OCI-LY3 (cell line): Measurements from ENCODE around the gene ACKR3.

ENCODE experiments used
- H2AFZ ChIP-seq: fragments of 200-600, 300-600 bp; shearing (Covaris generic); 2 replicates; pipeline ENCODE4 v1.6.0; 2014; ENCODE audit warnings: antibody characterized with exemption, low read depth, low read length
- H3K27ac ChIP-seq: fragments of 200-600, 300-600 bp; sonication (generic); 2 replicates; pipeline ENCODE4 v1.5.1; 2014; ENCODE audit warnings: mild to moderate bottlenecking, low read length, moderate library complexity, mixed read lengths
- H3K27me3 ChIP-seq: fragments of 200-600, 300-600 bp; sonication (generic); 2 replicates; pipeline ENCODE4 v1.6.1; 2014; ENCODE audit warnings: low read depth, low read length, mixed read lengths
- H3K36me3 ChIP-seq: fragments of 200-600, 300-600 bp; sonication (generic); replicated peaks from 2 replicates; pipeline ENCODE3; 2014; ENCODE audit warnings: low read depth, low read length, mixed read lengths
- H3K4me1 ChIP-seq: fragments of 300-600, 200-600 bp; sonication (generic); 2 replicates; pipeline ENCODE4 v1.6.1; 2014; ENCODE audit warnings: low read length, mixed read lengths
- H3K4me2 ChIP-seq: fragments of 200-600, 300-600 bp; sonication (generic); 2 replicates; pipeline ENCODE4 v1.6.1; 2014; ENCODE audit warnings: low read length, mixed read lengths
- H3K4me3 ChIP-seq: fragments of 300-600, 200-600 bp; sonication (generic); 2 replicates; pipeline ENCODE4 v1.5.1; 2014; ENCODE audit warnings: antibody characterized with exemption, mild to moderate bottlenecking, low read length, moderate library complexity
- H3K79me2 ChIP-seq: fragments of 300-600, 200-600 bp; shearing (Covaris generic); 2 replicates; pipeline ENCODE4 v1.6.1; 2014; ENCODE audit warnings: mild to moderate bottlenecking, low read length, mixed read lengths
- H3K9ac ChIP-seq: fragments of 300-600, 200-600 bp; shearing (Covaris generic); 2 replicates; pipeline ENCODE4 v1.6.0; 2014; ENCODE audit warnings: mild to moderate bottlenecking, low read length, moderate library complexity
- H3K9me3 ChIP-seq: fragments of 200-600, 300-600 bp; shearing (Covaris generic); 2 replicates; pipeline ENCODE4 v1.6.1; 2014; ENCODE audit warnings: low read length, mixed read lengths; ENCODE audit not compliant: insufficient read depth
- H4K20me1 ChIP-seq: fragments of 200-600, 300-600 bp; sonication (generic); 2 replicates; pipeline ENCODE4 v1.6.1; 2016; ENCODE audit warnings: low read length, mixed read lengths; ENCODE audit not compliant: insufficient read depth
- EZH2phosphoT487 ChIP-seq: fragments of 200-600 bp; shearing (Covaris generic); IDR thresholded peaks from 2 replicates; pipeline ENCODE4 v1.6.1; 2018; ENCODE audit warnings: antibody characterized with exemption, mixed run types, low read depth
- TF ChIP-seq, protein P1 (sequence below): fragments of 200-600, 300-600 bp; sonication (generic); IDR thresholded peaks from 2 replicates; pipeline ENCODE4 v1.5.1; 2014; ENCODE audit warnings: antibody characterized with exemption, low read length, low read depth

The ACKR3 gene

DNA sequence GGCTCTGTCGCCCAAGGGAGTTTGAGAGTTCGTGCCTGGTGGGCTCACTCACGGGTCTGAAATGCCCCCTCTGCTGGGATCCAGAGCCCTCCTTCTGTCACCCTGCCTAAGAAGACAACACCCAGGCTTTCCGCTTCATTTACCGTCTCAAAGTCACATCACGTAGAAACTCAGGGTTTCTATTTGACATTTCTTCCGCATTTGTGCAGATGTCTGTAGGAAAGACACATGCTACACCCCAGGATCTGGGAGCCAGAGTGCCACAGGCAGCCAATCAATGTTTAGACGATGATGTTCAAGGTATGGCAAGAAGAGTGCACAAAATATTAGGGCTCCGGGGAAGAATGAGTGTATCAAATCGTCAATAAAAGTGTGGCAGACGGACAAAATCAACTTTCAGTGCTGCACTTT is 24.4 kb upstream of the ACKR3 start:
- Histone ChIP-seq H3K4me3 (peak overlapping the region; percentile 61), H3K79me2 (no peaks in the 10 kb centered on the region), H3K9me3 (no peaks in the 10 kb centered on the region), H3K27me3 (no peaks in the 10 kb centered on the region), H3K27ac (peak overlapping the region; percentile 97), H3K9ac (peak overlapping the region; percentile 64), H3K4me2 (peak overlapping the region; percentile 75), H3K4me1 (peaks cover 55% of the 10 kb centered on the region), H4K20me1 (no peaks in the 10 kb centered on the region), H3K36me3 (peaks cover 3% of the 10 kb centered on the region), H2AFZ (0 out of 2 replicates have a peak overlapping the region, but pooled peaks have one; percentile 17)
- TF ChIP-seq, protein P1, sequence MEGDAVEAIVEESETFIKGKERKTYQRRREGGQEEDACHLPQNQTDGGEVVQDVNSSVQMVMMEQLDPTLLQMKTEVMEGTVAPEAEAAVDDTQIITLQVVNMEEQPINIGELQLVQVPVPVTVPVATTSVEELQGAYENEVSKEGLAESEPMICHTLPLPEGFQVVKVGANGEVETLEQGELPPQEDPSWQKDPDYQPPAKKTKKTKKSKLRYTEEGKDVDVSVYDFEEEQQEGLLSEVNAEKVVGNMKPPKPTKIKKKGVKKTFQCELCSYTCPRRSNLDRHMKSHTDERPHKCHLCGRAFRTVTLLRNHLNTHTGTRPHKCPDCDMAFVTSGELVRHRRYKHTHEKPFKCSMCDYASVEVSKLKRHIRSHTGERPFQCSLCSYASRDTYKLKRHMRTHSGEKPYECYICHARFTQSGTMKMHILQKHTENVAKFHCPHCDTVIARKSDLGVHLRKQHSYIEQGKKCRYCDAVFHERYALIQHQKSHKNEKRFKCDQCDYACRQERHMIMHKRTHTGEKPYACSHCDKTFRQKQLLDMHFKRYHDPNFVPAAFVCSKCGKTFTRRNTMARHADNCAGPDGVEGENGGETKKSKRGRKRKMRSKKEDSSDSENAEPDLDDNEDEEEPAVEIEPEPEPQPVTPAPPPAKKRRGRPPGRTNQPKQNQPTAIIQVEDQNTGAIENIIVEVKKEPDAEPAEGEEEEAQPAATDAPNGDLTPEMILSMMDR: peak; percentile 4; the same call in 1 of the 2 replicates
- no peak for TF ChIP-seq EZH2phosphoT487

DNA sequence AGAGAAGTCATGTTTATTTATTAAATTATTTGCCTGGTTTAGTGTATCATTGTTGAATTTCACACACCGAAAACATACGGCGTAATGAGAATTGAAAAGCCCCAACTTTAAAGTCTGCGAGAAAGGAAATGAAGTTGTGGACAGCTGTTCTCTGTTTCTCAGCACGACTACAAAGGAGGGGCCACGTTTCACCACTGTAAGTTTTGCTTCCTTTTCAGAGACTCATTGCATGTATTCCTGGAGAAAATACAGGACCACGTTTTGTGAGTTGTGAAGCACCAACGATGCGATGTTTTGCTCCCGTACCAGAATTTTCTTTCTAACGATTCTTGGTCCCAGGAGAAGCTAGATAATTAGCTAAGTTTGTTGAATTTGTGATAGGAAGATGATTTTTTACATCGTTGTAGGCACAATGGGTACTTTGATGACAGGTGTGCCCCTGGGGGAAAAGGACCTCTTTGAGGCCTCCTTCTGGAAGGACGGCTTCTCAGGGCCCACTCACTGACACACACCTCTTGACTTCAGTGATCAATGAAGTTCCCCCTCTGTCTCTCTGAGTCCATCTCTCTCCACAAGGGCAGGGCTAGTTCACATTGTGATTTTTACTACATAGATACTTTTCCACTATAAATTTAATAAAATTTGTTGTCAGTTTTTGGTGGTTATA is 23.7 kb upstream of the ACKR3 start:
- Histone ChIP-seq H3K79me2 (no peaks in the 10 kb centered on the region), H2AFZ (no peak overlapping the region), H3K27ac (peak overlapping the region; percentile 97), H3K4me3 (peak overlapping the region; percentile 61), H3K4me1 (peaks cover 62% of the 10 kb centered on the region), H3K9ac (peak overlapping the region; percentile 64), H4K20me1 (no peaks in the 10 kb centered on the region), H3K4me2 (peak overlapping the region; percentile 75), H3K36me3 (peaks cover 3% of the 10 kb centered on the region), H3K9me3 (no peaks in the 10 kb centered on the region), H3K27me3 (no peaks in the 10 kb centered on the region)
- no peak for TF ChIP-seq EZH2phosphoT487
- TF ChIP-seq, protein P1: no peak

DNA sequence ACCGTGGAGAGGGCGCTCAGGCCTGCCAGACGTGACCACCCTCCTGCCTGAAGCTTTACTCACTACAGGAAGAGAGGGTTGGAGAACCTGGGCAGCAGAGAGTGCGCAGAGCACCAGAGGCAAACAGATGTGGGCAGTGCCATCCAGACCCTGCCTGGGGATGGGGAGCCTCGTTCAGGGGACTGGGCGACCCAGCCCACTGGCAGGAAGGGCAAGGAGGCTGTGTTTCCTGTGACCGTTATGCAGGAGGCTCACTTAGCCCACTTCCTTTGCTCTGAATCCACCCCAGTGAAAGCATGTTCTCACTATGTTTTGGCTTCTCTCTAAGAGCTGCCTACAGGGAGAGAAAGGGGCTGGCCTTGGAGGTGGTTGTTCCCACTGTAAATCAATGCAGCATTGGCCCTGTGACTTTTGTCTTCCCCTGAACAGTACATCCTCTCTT is 23.0 kb upstream of the ACKR3 start:
- H3K4me2 ChIP-seq: peak overlapping the region; percentile 75
- H3K9me3 ChIP-seq: no peaks in the 10 kb centered on the region
- no peaks in the 10 kb centered on the region for H3K79me2 ChIP-seq
- H3K27me3 ChIP-seq: no peaks in the 10 kb centered on the region
- H4K20me1 ChIP-seq: no peaks in the 10 kb centered on the region
- no peak overlapping the region for H3K4me3 ChIP-seq
- H3K4me1 ChIP-seq: peaks cover 69% of the 10 kb centered on the region
- peaks cover 3% of the 10 kb centered on the region for H3K36me3 ChIP-seq
- peak overlapping the region; percentile 64; the same call in 1 of the 2 replicates for H3K9ac ChIP-seq
- H3K27ac ChIP-seq: peak overlapping the region; percentile 97
- peak overlapping the region; percentile 26; the same call in 1 of the 2 replicates for H2AFZ ChIP-seq
- no peak for TF ChIP-seq EZH2phosphoT487
- TF ChIP-seq, protein P1: no peak

DNA sequence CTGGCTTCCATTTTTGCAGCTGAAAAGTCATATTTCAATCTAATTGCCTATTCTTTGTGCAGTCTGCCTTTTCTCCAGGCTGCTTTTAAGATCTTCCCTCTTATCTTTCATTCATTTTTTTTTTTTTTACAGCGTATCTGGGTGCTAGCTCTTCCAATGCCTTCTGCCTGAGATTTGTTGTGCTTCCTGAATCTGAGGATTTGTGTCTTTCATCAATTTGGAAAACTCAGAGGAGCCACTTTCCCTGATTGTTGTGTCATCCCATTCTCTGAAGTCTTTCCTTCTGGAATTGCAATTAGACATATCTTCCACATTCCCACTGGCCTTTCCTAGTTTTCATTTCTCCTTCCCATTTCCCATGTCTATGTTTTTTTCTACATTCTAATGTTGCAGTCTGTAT is 21.9 kb upstream of the ACKR3 start:
- H3K27me3 ChIP-seq: no peaks in the 10 kb centered on the region
- H3K9me3 ChIP-seq: no peaks in the 10 kb centered on the region
- H2AFZ ChIP-seq: no peak overlapping the region
- no peaks in the 10 kb centered on the region for H4K20me1 ChIP-seq
- H3K27ac ChIP-seq: no peak overlapping the region
- no peaks in the 10 kb centered on the region for H3K79me2 ChIP-seq
- no peak overlapping the region for H3K9ac ChIP-seq
- H3K4me1 ChIP-seq: peaks cover 79% of the 10 kb centered on the region
- TF ChIP-seq, protein P1: no peak
- no peak for TF ChIP-seq EZH2phosphoT487
- H3K36me3 ChIP-seq: no peaks in the 10 kb centered on the region
- no peak overlapping the region for H3K4me3 ChIP-seq
- no peak overlapping the region for H3K4me2 ChIP-seq
